ENCODE data around the gene DSCAML1. TPM values are rescaled to one million over a fixed set of nuclear protein-coding genes. Genes with fewer than 3 reads are reported as not detected.

DSCAML1 gene
- total RNA-seq, 1 donor from 2014 or later, result 0.95 TPM

GRCh38 chr11:117396970-117397369 is 400.0 kb downstream of the DSCAML1 start:
- DNase-seq, result no peak
- peaks cover 7% of the 10 kb centered on the region for H3K9me3 ChIP-seq
- no peaks in the 10 kb centered on the region for H3K4me1 ChIP-seq
- no peak overlapping the region for H3K27ac ChIP-seq
- no peaks in the 10 kb centered on the region for H3K27me3 ChIP-seq (ENCODE audit: low read depth)
- intact Hi-C loops (cut with DNase I), result no loop called here
- H3K4me3 ChIP-seq, result no peak overlapping the region
- TF ChIP-seq CTCF (IDR thresholded peaks at IDR 0.05), result no peak
- H3K36me3 ChIP-seq, result peaks cover 67% of the 10 kb centered on the region
- no peak for ATAC-seq

GRCh38 chr11:117395476-117395875 is 401.5 kb downstream of the DSCAML1 start:
- no peak for ATAC-seq
- DNase-seq, result no peak

GRCh38 chr11:117394221-117394925 is 402.6 kb downstream of the DSCAML1 start:
- H3K9me3 ChIP-seq, result peaks cover 7% of the 10 kb centered on the region
- ATAC-seq, result no peak
- no peak for TF ChIP-seq CTCF (IDR thresholded peaks at IDR 0.05)
- no peaks in the 10 kb centered on the region for H3K27me3 ChIP-seq (ENCODE audit: low read depth)
- H3K4me1 ChIP-seq, result no peaks in the 10 kb centered on the region
- no peak overlapping the region for H3K4me3 ChIP-seq
- no peak for DNase-seq
- intact Hi-C loops (cut with DNase I), result no loop called here
- peaks cover 88% of the 10 kb centered on the region for H3K36me3 ChIP-seq
- H3K27ac ChIP-seq, result no peak overlapping the region

More at GRCh38 chr11:117395476-117395875, 401.5 kb downstream of the DSCAML1 start:
- Histone ChIP-seq H3K27ac (no peak overlapping the region), H3K36me3 (peaks cover 82% of the 10 kb centered on the region), H3K4me3 (no peak overlapping the region), H3K9me3 (peaks cover 7% of the 10 kb centered on the region), H3K4me1 (no peaks in the 10 kb centered on the region), H3K27me3 (ENCODE audit: low read depth) (no peaks in the 10 kb centered on the region)
- no peak for TF ChIP-seq CTCF (IDR thresholded peaks at IDR 0.05)
- intact Hi-C loops (cut with DNase I), result no loop called here

- no peak for TF ChIP-seq CTCF (IDR thresholded peaks at IDR 0.05)
- H3K4me3 ChIP-seq, result no peak overlapping the region
- DNase-seq (no peak), ATAC-seq (no peak)
- H3K4me1 ChIP-seq, result no peaks in the 10 kb centered on the region
- H3K27me3 ChIP-seq (ENCODE audit: low read depth), result no peaks in the 10 kb centered on the region
- intact Hi-C loops (cut with DNase I), result no loop called here
- H3K27ac ChIP-seq, result no peak overlapping the region
- peaks cover 92% of the 10 kb centered on the region for H3K36me3 ChIP-seq
- H3K9me3 ChIP-seq, result no peaks in the 10 kb centered on the region
These were observed 404.0 kb downstream of the DSCAML1 start for GRCh38 chr11:117392979-117393378.

GRCh38 chr11:117392001-117392690 is 404.9 kb downstream of the DSCAML1 start:
- Histone ChIP-seq H3K9me3 (no peaks in the 10 kb centered on the region), H3K4me3 (no peak overlapping the region), H3K4me1 (no peaks in the 10 kb centered on the region), H3K27me3 (ENCODE audit: low read depth) (no peaks in the 10 kb centered on the region), H3K27ac (no peak overlapping the region), H3K36me3 (peaks cover 93% of the 10 kb centered on the region)
- DNase-seq (no peak), ATAC-seq (no peak)
- intact Hi-C loops (cut with DNase I), result no loop called here
- TF ChIP-seq CTCF (IDR thresholded peaks at IDR 0.05), result no peak

Data from lower lobe of right lung (tissue), 2 donors.